Activated T-cell treated with anti-CD3 and anti-CD28 coated beads for 1 hour (primary cell): ENCODE measurements around the gene B3GAT3.
A peak's percentile ranks its signal among the peaks of the same experiment; 100 is the strongest.
"Not testable (repeated sequence)": the region's sequence is repeated elsewhere in the genome, so short reads cannot be mapped to it uniquely, and the experiment has no call there.

Source experiments
- DNase-seq: peaks from one replicate; pipeline ENCODE4 v3.0.0-alpha.2; 2020; ENCODE audit warnings: low read depth

The B3GAT3 gene

GRCh38 chr11:62621567-62622470, at the start of gene B3GAT3:
B3GAT3 (minus strand) TSS chr11:62621986; CDS start chr11:62621947, 39 bp downstream.
- DNase-seq: peak; percentile 90

DNA sequence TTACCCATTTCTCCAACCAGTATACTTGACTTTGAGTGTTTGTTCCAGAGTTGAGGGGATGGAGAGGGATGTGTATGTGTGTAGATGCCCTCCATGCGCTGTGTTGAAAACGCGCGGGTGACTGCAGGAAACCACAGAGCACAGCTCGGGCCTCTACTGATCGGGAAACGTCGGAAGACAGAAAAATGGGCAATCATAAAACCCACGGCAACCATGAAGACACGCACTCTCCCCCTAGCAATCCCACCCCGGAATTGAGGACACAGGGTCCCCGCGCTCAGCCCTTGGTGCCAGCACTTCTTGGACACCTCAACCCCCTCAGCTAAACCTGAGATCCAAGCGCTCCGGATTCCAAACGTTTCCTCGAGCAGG, 49.4 kb upstream of the B3GAT3 start:
- DNase-seq: no peak

- no peak for DNase-seq
Measured at GRCh38 chr11:62669420-62670161, 47.8 kb upstream of the B3GAT3 start.

- no peak for DNase-seq
Measured at GRCh38 chr11:62667460-62667859, 45.7 kb upstream of the B3GAT3 start.

DNA sequence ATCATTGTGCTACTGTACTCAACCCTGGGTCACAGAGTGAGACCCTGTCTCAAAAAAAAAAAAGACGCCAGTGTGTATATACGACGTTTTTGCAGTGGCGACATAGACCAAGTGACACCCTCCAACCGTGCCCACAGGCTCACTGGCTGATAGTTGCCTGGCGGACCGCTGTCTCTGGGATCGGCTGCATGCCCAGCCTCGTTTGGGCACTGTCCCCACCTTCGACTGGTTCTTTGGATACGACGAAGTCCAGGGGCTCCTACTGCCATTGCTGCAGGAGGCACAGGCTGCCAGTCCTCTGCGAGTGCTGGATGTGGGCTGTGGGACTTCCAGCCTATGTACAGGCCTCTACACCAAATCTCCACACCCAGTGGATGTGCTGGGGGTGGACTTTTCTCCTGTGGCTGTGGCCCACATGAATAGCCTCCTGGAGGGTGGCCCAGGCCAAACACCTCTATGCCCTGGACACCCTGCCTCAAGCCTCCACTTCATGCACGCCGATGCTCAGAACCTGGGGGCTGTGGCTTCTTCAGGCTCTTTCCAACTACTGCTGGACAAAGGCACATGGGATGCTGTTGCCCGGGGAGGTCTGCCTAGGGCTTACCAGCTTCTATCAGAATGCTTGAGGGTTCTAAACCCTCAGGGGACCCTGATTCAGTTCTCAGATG, 44.6 kb upstream of the B3GAT3 start:
- DNase-seq: no peak

DNA sequence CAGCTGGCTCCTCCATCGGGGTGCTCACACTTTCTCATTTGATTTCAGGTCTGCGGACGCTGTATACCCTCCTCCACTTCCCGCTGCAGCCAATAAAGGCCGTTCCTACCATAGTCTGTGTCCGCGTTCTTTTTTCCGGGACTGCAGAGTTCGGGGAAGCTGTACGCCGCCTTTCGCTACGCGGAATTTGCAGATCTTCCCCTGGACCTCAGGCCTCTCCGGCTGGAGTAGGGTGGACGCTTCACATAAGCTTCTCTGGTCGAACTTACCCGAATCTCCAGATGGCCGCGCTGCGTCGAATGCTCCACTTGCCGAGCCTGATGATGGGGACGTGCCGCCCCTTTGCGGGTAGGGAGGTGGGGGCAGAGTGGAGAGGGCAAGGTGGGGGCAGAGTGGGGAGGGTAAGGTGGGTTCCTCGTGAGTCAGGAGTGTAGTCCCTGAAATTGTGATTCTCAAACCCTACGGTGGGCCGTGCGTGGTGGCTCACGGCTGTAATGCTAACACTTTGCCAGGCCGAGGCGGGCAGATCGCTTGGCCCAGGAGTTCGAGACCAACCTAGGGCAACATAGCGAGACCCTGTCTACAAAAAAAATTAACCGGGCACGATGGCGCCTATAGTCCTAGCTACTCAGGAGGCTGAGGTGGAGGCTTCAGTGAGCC, 43.9 kb upstream of the B3GAT3 start:
- DNase-seq: peak; percentile 51

GRCh38 chr11:62665075-62665598, 43.4 kb upstream of the B3GAT3 start, which contains the start of the genes C11orf98 and CSKMT:
C11orf98 (minus strand) TSS chr11:62665210; CDS start chr11:62665169, 41 bp downstream.
CSKMT (plus strand) TSS chr11:62665312; CDS start chr11:62665880, 568 bp downstream.
- DNase-seq: peak; percentile 94

DNA sequence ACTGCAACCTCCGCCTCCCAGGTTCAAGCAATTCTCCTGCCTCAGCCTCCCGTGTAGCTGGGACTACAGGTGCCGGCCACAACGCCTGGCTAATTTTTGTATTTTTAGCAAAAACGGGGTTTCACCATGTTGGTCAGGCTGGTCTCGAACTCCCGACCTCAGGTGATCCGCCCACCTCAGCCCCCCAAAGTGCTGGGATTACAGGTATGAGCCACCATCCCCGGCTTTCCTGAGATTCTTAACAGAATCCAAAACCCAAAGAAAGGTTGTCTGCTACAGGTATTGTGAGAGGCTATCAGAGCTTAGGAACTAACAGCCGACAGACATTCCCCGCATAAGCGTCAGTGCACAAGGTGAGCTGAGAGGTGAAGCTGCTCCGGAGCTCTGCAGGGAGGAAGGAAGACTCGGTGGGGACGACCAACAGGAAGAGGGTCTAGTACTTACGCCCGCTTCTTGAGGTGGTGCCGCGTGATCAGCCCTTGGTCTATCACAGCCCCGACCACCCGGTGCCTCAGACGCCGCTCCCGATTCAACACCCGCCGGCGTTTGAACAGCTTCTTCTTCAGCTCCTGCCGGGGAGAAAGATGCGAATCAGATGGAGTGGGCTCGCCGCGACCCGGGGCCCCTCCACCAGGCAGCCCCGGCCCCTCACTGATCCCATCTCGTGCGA, 42.8 kb upstream of the B3GAT3 start:
- peak; percentile 30 for DNase-seq

- DNase-seq: no peak
Measured at GRCh38 chr11:62656796-62657429, 35.1 kb upstream of the B3GAT3 start.

- no peak for DNase-seq
Measured at GRCh38 chr11:62654297-62654696, 32.5 kb upstream of the B3GAT3 start.

DNA sequence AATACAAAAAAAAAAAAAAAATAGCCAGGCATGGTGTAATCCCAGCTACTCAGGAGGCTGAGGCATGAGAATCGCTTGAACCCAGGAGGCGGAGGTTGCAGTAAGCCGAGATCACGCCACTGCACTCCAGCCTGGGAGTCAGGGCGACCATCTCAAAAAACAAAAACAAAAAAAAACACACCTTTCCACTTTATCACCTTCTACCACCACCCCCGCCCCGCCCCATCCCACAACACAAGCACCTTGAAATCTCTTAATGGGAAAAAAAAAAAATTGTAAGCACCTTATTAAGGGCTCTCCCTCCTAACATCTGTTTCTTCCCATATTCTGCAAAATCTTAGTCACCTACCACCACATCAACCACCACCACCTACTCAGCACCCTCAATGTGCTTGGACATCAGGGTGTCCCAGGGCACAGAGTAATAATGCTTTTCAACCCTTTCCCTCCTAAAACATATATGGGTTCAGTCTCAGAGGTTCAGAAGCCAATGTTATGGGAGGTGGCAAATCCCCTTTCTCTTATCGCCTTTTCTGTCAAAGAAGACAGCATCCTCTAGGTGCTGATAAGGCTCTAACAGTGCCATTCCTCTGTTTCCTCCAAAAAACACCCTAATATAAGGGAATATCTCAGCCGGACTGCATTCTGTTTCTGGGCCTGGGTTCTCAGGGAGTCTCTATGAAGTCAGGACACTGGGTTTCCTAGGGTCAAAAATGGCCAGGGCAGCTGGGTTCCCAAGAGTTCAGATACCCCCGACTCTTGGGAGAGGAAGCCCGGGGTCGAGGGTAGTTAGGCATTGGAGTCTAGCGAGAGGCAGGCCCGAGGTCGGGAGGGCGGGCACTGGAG, 30.6 kb upstream of the B3GAT3 start:
- no peak for DNase-seq

- not testable (repeated sequence) for DNase-seq
Measured at GRCh38 chr11:62650283-62650682, 28.5 kb upstream of the B3GAT3 start.

GRCh38 chr11:62649486-62649885, 27.7 kb upstream of the B3GAT3 start:
- no peak for DNase-seq

DNA sequence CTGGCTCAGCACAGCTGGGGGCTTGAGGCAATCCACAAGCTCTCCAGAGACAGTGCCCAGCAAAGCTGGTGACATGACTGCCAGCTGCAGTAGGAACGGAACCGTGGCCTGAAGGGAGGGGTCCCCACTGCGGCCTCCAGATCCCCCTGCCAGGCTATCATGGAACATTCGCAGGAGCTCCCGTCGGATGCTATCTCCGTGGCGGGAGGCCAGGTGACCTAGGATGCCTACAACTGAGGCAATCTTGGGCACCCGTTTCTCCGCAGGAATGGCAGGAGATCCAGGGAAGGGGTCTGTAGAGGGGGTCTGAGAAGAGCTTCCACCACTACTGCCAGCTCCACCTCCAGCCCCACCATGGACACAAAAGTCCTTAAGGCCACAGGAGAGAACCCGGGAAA, 27.2 kb upstream of the B3GAT3 start:
- DNase-seq: no peak

DNA sequence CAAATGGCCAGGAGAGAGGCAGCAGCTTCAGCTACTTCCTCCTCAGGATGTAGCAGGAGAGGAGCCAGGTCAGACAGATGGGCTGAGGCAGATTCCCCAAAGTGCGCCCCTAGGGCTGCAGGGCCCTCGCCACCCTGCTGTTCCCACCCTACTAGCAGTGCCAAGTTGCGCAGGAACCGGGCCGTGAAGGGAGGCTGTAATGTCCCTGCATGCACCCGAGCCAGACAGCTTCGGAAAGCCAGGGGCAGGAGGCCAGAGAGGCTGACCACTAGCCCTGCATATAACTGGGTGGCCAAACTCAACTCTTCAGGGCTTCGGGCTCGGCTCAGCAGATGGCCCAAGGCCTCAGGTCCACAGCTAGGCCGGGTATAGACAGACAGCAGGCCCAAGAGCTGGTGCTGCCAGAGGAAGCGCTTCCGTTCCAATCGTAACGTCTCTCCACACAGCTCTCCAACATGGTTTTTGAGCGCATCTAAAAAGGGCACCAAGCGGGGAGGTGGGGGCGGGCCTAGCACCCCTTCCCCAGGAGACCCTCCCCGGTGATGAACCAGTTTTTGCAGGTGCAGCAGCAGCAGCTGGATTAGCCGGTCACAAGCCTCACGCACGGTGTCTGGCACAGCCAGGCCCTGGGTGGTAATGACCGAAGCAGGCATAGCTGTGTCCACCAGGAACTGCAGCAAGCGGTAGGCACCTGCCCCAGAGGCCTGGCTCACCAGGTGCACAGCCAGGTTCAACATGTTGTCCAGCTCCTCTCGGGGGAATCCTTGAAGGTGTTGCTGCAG, 26.6 kb upstream of the B3GAT3 start:
- DNase-seq: no peak

- DNase-seq: no peak
Measured at GRCh38 chr11:62647609-62648005, 25.8 kb upstream of the B3GAT3 start.

DNA sequence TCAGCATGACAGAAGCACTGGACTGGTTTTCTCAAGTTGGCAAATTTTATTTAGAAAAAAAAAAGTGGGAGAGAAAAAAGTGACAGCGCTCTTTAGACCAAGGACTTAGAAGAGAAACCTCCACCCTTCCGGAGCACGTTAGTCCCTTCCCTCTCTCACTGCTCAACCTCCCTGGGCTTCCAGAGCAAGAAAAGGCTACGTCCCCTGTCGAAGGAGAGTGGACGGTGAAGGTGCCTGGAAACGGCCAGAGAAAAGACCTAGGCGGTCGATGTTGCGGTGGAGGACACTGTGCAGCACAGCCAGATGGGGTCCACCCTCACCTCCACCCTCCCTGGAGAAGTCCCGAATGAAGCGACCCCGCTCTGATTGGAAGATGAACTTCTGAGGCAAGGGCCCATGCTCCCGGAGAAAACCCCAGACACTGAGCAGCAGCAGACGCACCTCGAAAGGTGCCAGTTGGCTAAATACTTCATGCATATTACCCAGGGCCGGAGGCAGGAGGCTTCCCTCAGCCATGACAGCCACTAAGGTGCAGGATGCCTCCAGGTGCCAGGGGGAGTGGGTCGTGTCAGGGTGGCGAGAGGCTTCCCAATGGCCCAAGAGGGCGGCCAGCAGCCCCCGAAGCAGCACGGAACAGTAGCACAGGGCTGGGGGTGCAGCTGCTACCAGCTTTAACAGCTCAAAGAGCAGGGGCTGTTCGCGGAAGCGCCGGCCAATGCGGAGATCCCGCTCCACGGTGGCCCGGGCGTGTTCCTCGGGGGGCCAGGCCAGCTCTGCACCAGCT, 25.2 kb upstream of the B3GAT3 start:
- DNase-seq: no peak
